ENCODE results near the gene ZCCHC7. TPM values are rescaled to one million over a fixed set of nuclear protein-coding genes. Genes with fewer than 3 reads are reported as not detected.
A peak's percentile ranks its signal among the peaks of the same experiment; 100 is the strongest.

The ZCCHC7 gene
- total RNA-seq, 2 experiments from 2014 or later, result 76.4 to 108 TPM

- H3K4me3 ChIP-seq (ENCODE audit: low read depth, low read length, poor library complexity, severe bottlenecking), result peak overlapping the region; percentile 96
- peaks cover 68% of the 10 kb centered on the region for H3K79me2 ChIP-seq (ENCODE audit: insufficient read depth, low read depth, low read length)
- DNase-seq (ENCODE audit: low spot score), result no peak
- TF ChIP-seq EZH2phosphoT487 (IDR thresholded peaks at IDR 0.05; ENCODE audit: borderline replicate concordance, low read depth, low read length) (no peak), CTCF (conservative IDR thresholded peaks at IDR 0.05; ENCODE audit: low read length) (peak; percentile 35)
- H3K36me3 ChIP-seq (ENCODE audit: insufficient read depth, low read length), result peaks cover 43% of the 10 kb centered on the region
- BruUV-seq (replicated peaks), result no TSS peak
- H2AFZ ChIP-seq (ENCODE audit: low read length), result no peak overlapping the region
- no peaks in the 10 kb centered on the region for H3K9me2 ChIP-seq (ENCODE audit: insufficient read depth, low read length)
- POLR2A ChIA-PET, result interaction anchor here (0.9 to 4.9 kb wide), 14 partner anchors 10 to 207 kb away, joined by 3 to 28 read pairs (median 6); no protein-coding TSS in a partner anchor
- peak overlapping the region; percentile 65 for H3K27ac ChIP-seq (ENCODE audit: low read depth, low read length, poor library complexity, severe bottlenecking)
- H3K4me2 ChIP-seq (ENCODE audit: low read length), result peak overlapping the region; percentile 81
- intact Hi-C loops (cut with micrococcal nuclease; ENCODE audit: unreplicated experiment), result loop anchor here (2.0 to 5.0 kb wide), 7 partner anchors 37 to 285 kb away; no protein-coding TSS in a partner anchor
- CTCF ChIA-PET (ENCODE audit: unreplicated experiment), result interaction anchor here (0.6 kb wide), 1 partner anchor 174 kb away, joined by 3 read pairs; no protein-coding TSS in a partner anchor
- peaks cover 57% of the 10 kb centered on the region for H3K4me1 ChIP-seq (ENCODE audit: insufficient read depth, low read length, poor library complexity, severe bottlenecking)
- H4K20me1 ChIP-seq (ENCODE audit: insufficient read depth, low read length), result 0 out of 2 replicates have a peak, but pooled peaks cover 2% of the 10 kb centered on the region
- no peaks in the 10 kb centered on the region for H3K9me3 ChIP-seq (ENCODE audit: low read length)
Observed at GRCh38 chr9:37121881-37122280, 1.5 kb downstream of the ZCCHC7 start.

GRCh38 chr9:37126214-37126788 lies 5.9 kb downstream of the ZCCHC7 start:
- Histone ChIP-seq H3K4me1 (ENCODE audit: insufficient read depth, low read length, poor library complexity, severe bottlenecking) (peaks cover 64% of the 10 kb centered on the region), H2AFZ (ENCODE audit: low read length) (no peak overlapping the region), H3K9me3 (ENCODE audit: low read length) (no peaks in the 10 kb centered on the region), H4K20me1 (ENCODE audit: insufficient read depth, low read length) (0 out of 2 replicates have a peak, but pooled peaks cover 21% of the 10 kb centered on the region), H3K27ac (ENCODE audit: low read depth, low read length, poor library complexity, severe bottlenecking) (no peak overlapping the region), H3K79me2 (ENCODE audit: insufficient read depth, low read depth, low read length) (peaks cover 96% of the 10 kb centered on the region), H3K9me2 (ENCODE audit: insufficient read depth, low read length) (no peaks in the 10 kb centered on the region), H3K4me2 (ENCODE audit: low read length) (peak overlapping the region; percentile 25; the same call in 1 of the 2 replicates), H3K36me3 (ENCODE audit: insufficient read depth, low read length) (peaks cover 84% of the 10 kb centered on the region), H3K4me3 (ENCODE audit: low read depth, low read length, poor library complexity, severe bottlenecking) (no peak overlapping the region)
- no TSS peak for BruUV-seq (replicated peaks)
- DNase-seq (ENCODE audit: low spot score), result no peak
- ChIA-PET CTCF (ENCODE audit: unreplicated experiment) (interaction anchor here (0.5 kb wide), 1 partner anchor 97 kb away, joined by 4 read pairs; no protein-coding TSS in a partner anchor), POLR2A (interaction anchor here (0.7 to 1.8 kb wide), 3 partner anchors 12 to 200 kb away, joined by 3 to 4 read pairs (median 3); no protein-coding TSS in a partner anchor)
- intact Hi-C loops (cut with micrococcal nuclease; ENCODE audit: unreplicated experiment), result no loop called here
- no peak for TF ChIP-seq CTCF (conservative IDR thresholded peaks at IDR 0.05; ENCODE audit: low read length)
- no peak for TF ChIP-seq EZH2phosphoT487 (IDR thresholded peaks at IDR 0.05; ENCODE audit: borderline replicate concordance, low read depth, low read length)

GRCh38 chr9:37127018-37127417 lies 6.6 kb downstream of the ZCCHC7 start:
- no peak overlapping the region for H3K4me3 ChIP-seq (ENCODE audit: low read depth, low read length, poor library complexity, severe bottlenecking)
- intact Hi-C loops (cut with micrococcal nuclease; ENCODE audit: unreplicated experiment), result no loop called here
- H3K9me3 ChIP-seq (ENCODE audit: low read length), result no peaks in the 10 kb centered on the region

More at GRCh38 chr9:37127018-37127417, 6.6 kb downstream of the ZCCHC7 start:
- no peak overlapping the region for H3K27ac ChIP-seq (ENCODE audit: low read depth, low read length, poor library complexity, severe bottlenecking)
- peaks cover 87% of the 10 kb centered on the region for H3K36me3 ChIP-seq (ENCODE audit: insufficient read depth, low read length)
- no peak for TF ChIP-seq EZH2phosphoT487 (IDR thresholded peaks at IDR 0.05; ENCODE audit: borderline replicate concordance, low read depth, low read length)
- no peak for TF ChIP-seq CTCF (conservative IDR thresholded peaks at IDR 0.05; ENCODE audit: low read length)
- H4K20me1 ChIP-seq (ENCODE audit: insufficient read depth, low read length), result peaks cover 21% of the 10 kb centered on the region; the same call in 1 of the 2 replicates
- CTCF ChIA-PET (ENCODE audit: unreplicated experiment), result interaction anchor here (0.5 kb wide), 1 partner anchor 97 kb away, joined by 4 read pairs; no protein-coding TSS in a partner anchor
- no peaks in the 10 kb centered on the region for H3K9me2 ChIP-seq (ENCODE audit: insufficient read depth, low read length)
- H3K4me2 ChIP-seq (ENCODE audit: low read length), result peak overlapping the region; percentile 25
- H2AFZ ChIP-seq (ENCODE audit: low read length), result no peak overlapping the region
- DNase-seq (ENCODE audit: low spot score), result no peak
- peaks cover 60% of the 10 kb centered on the region for H3K4me1 ChIP-seq (ENCODE audit: insufficient read depth, low read length, poor library complexity, severe bottlenecking)
- no TSS peak for BruUV-seq (replicated peaks)
- POLR2A ChIA-PET, result interaction anchor here (0.8 to 1.8 kb wide), 2 partner anchors 11 to 200 kb away, joined by 3 to 4 read pairs; no protein-coding TSS in a partner anchor
- peaks cover 96% of the 10 kb centered on the region for H3K79me2 ChIP-seq (ENCODE audit: insufficient read depth, low read depth, low read length)

Data from OCI-LY7 (cell line).